Medulla oblongata (tissue), 1 donor: Measurements from ENCODE around the gene HOTAIR.

Experiments used
- DNase-seq: peaks from one replicate; pipeline ENCODE4 v3.0.0-alpha.2; 2015; ENCODE audit errors: extremely low spot score

Gene HOTAIR

GRCh38 chr12:53976172-53976822 is 1.5 kb upstream of the HOTAIR start:
- DNase-seq, result no peak

- no peak for DNase-seq
Observed at GRCh38 chr12:53975479-53976152, 862 bp upstream of the HOTAIR start.

- DNase-seq, result no peak
Observed at GRCh38 chr12:53975064-53975471, 314 bp upstream of the HOTAIR start.

GRCh38 chr12:53973236-53974042 is 1.3 kb downstream of the HOTAIR start:
- no peak for DNase-seq

GRCh38 chr12:53972722-53973235 is 2.0 kb downstream of the HOTAIR start, which contains the start of gene HOXC11:
Gene HOXC11, plus strand, starts transcription at chr12:53973126. Its CDS starts 116 bp downstream, at chr12:53973242.
- DNase-seq, result no peak

GRCh38 chr12:53972152-53972702 is 2.5 kb downstream of the HOTAIR start:
- no peak for DNase-seq

GRCh38 chr12:53971686-53972085 is 3.1 kb downstream of the HOTAIR start:
- no peak for DNase-seq

- DNase-seq, result no peak
Observed at GRCh38 chr12:53971129-53971528, 3.6 kb downstream of the HOTAIR start.

GRCh38 chr12:53970451-53970850 is 4.3 kb downstream of the HOTAIR start:
- no peak for DNase-seq

- DNase-seq, result peak; percentile 16
Observed at GRCh38 chr12:53969588-53970259, 5.0 kb downstream of the HOTAIR start.

GRCh38 chr12:53968214-53969127 is 6.3 kb downstream of the HOTAIR start:
- DNase-seq, result no peak

GRCh38 chr12:53967421-53967925 is 7.3 kb downstream of the HOTAIR start:
- DNase-seq, result no peak

GRCh38 chr12:53966385-53967133 is 8.2 kb downstream of the HOTAIR start:
- DNase-seq, result no peak

GRCh38 chr12:53966085-53966384 is 8.7 kb downstream of the HOTAIR start:
- no peak for DNase-seq

- DNase-seq, result no peak
Observed at GRCh38 chr12:53965281-53966084, 9.3 kb downstream of the HOTAIR start.

GRCh38 chr12:53964315-53964713 is 10.4 kb downstream of the HOTAIR start:
- DNase-seq, result no peak

- DNase-seq, result no peak
Observed at GRCh38 chr12:53963434-53964314, 11.1 kb downstream of the HOTAIR start.

GRCh38 chr12:53963005-53963404 is 11.7 kb downstream of the HOTAIR start:
- no peak for DNase-seq
